ENCODE results near the gene CKB. TPM values are rescaled to one million over a fixed set of nuclear protein-coding genes. Genes with fewer than 3 reads are reported as not detected.

CKB gene
- total RNA-seq, 1 donor: 44.4 TPM

DNA sequence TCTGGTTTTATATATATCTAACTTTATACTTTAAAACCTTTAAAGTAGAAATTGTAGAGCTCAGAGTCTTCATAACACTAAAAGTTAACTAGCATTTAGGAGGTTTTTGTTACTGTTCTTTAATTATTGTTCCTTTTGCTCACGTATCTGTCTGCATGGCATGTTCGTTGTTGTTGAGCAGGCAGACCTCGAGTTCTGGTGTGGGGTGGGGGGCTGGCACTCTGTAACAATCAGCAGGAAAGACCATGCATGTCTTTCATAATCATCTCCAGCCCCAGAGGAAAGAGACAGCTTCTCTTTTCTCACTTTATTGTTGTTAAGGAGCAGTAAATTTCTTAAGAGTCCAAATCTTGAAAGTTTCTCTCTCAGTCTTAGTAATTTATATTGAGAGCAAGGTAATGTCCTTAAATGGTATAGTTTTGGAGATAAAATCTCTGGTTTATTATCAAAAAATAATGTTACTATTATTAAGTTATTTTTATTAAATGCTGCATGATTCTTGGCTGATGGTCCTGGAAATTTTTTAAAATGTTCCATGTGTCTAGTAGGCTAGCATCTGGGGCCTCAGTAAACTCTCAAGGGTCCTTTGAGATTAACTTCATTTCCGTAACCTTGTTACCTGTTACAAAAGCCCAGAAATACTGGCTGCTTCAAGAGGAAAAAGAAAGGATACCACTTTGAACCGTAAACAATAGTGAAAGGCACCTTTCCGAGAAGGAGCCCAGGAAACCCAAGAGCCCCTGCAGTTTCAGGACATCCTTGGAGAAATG, 30.3 kb downstream of the CKB start:
- no peak for DNase-seq (ENCODE audit: low read depth in 2 of 3, low spot score in 2 of 3)

DNA sequence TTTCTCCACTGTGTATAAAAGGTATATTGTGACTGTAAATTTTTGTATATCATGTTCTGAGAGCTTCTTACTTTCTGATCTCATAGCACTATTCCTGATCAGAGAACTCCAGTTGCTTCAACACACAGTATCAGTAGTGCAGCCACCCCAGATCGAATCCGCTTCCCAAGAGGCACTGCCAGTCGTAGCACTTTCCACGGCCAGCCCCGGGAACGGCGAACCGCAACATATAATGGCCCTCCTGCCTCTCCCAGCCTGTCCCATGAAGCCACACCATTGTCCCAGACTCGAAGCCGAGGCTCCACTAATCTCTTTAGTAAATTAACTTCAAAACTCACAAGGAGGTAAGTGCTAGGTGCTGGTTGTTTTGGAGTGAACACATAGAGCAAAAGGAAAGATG, 30.9 kb downstream of the CKB start:
- no peak for DNase-seq (ENCODE audit: low read depth in 2 of 3, low spot score in 2 of 3)

DNA sequence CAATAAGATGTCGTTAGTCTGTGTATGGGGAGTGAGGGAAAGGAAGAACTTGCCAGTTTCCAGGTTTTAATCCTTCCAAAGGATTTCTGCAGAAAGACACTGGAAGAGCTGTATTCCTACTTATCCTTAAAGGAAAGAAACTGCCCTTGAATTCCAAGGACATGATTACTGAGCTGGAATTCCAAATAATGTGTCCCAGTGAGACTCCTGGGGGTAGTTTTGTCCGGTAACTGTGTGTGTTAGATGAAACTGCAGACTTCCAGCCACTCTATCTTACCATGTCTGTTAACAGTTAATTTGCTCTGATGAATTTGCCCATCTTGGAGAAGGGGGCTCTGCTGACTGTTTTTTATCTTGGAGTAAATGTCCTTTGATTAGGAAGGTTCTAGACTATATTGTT, 33.0 kb downstream of the CKB start:
- no peak for DNase-seq (ENCODE audit: low read depth in 2 of 3, low spot score in 2 of 3)

DNA sequence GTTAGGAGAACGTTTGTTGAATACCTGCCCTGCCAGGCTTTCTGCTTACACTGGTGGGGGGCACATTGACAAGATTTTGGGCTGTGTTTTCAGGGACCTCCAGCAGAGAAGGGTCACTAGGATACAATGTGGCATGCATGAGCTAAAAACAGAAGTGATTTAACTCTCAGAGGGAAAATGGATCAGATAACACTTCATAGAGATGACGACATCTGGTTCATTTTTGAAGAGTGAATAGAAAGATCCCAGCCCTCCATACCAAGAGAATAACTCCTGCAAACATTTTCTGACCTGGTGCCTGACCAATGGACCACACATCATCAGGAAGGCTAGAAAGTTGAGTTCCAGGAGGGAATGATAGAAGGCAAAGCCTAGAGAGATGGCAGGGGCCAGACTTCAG, 33.7 kb downstream of the CKB start:
- no peak for DNase-seq (ENCODE audit: low read depth in 2 of 3, low spot score in 2 of 3)

DNA sequence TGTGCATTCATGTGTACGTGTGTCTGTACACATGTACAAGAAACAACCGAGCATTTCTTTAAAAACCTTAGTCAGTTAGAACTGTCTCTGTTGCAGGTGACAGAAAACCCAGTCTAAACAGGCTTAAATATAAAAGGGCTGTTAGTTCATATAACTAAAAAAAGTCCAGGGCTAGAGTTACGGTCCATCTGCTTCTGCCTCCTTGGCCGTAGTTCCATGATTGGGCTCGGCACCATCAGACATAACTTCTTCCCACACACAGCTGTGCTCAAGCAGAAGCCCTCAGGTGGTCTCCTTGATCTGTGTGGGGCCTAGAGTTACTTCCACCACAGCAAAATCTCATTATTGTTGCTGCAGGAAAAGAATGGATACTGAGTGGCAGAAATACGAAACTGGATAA, 34.6 kb downstream of the CKB start:
- DNase-seq (ENCODE audit: low read depth in 2 of 3, low spot score in 2 of 3): no peak

DNA sequence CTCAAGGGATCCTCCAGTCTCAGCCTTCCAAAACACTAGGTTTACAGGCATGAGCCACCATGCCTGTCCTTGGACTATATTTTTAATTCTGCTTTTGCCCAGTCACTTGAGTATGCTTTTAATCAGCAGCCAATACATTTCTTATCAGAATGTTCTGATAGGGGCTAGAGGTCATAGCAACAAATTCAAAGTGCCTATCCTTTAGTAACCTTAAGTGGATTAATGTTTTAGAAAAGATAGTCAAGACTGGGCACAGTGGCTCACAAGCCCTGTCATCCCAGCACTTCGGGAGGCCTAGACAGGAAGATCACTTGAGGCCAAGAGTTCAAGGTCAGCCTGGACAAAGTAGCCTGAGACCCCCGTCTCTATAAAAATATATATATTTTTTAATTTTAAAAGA, 37.1 kb downstream of the CKB start:
- no peak for DNase-seq (ENCODE audit: low read depth in 2 of 3, low spot score in 2 of 3)

DNA sequence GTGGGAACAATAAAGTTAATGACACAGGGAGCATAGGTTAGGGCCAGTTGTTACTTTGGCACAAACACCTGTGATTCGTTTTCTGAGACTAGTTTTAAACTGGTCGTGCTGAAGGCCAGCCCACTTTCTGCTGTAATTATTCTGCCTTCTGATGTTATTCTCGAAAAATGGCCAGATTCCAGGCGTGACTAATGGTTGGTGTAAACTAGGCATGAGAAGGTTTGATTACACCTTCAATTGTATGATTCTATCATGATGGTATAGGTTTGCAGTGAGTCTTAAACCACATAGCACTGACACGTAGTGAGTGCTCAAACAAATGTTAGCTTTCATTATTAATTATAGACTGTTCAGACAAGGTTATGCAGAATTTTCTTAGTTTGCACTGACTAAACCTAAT, 39.0 kb downstream of the CKB start:
- no peak for DNase-seq (ENCODE audit: low read depth in 2 of 3, low spot score in 2 of 3)

DNA sequence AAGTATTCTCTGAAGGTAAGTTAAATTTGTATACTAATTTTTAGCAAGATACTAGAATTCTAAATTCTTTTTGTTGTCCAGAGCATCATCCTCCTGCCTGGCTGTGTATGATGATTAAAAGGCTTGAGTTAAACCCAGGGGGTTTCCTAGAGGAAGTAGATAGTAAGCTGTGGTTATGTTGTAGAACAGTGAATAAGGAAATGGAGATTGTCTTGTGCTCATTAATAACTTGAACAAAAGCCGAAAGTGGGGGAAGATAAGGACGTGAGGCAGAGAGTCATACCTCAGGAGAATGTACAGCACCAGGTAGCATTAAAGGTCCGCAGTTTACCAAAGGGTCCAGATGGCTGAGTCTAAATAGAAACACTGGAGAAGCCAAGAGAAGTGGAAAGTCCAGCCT, 42.0 kb downstream of the CKB start:
- peak in 2 of 3 donors; percentile 59 to 70 for DNase-seq (ENCODE audit: low read depth in 2 of 3, low spot score in 2 of 3)

DNA sequence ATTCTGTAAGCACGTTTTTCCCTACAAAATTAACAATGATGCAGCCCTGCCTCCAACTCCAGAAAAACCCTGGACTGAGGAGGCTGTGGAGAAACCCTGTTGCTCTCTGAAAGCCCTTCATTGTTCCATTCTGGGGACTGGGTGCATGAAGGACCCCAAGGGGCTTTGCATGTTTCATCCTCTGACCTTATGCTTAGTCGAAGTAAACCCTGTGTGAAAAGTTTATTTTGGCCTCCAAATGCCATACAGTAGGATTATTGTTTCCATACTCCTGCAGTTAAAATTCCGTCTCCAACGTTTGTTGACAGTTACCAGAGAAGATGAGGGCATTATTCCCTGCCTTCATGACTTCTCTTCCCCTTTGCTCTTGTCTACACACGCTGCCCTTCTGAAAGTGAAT, 46.0 kb downstream of the CKB start:
- DNase-seq (ENCODE audit: low read depth in 2 of 3, low spot score in 2 of 3): no peak

DNA sequence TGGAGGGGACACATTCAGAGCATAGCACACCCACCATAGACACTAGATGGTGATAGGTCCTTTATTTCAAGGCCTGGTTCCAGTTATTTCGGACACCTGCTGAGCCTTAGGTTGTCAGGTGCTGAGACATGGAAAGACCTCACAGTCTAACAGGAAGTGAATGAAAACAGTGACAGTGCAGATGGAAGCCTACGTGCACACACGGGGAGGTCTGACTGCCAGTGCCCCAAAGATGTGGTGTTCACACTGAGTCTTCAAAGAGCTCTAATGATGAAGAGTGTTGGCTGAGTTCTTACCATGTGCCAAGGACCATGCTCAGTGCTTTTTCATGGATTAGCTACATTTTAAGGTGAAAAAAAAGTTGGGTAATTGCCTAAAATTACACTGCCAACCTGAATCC, 46.6 kb downstream of the CKB start:
- no peak for DNase-seq (ENCODE audit: low read depth in 2 of 3, low spot score in 2 of 3)

DNA sequence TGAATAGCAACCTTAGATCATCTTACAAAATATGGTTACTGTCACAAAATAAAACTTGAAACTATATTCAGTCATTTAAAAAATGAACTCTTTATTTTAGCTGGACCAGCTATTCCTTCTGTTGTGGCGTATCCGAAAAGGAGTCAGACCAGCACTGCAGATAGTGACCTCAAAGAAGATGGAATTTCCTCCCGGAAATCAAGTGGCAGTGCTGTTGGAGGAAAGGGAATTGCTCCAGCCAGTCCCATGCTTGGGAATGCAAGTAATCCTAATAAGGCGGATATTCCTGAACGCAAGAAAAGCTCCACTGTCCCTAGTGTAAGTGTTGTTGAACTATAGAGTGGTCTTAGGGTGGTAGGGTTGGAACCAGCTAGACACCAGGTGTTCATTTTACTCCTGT, 47.7 kb downstream of the CKB start:
- no peak for DNase-seq (ENCODE audit: low read depth in 2 of 3, low spot score in 2 of 3)

DNA sequence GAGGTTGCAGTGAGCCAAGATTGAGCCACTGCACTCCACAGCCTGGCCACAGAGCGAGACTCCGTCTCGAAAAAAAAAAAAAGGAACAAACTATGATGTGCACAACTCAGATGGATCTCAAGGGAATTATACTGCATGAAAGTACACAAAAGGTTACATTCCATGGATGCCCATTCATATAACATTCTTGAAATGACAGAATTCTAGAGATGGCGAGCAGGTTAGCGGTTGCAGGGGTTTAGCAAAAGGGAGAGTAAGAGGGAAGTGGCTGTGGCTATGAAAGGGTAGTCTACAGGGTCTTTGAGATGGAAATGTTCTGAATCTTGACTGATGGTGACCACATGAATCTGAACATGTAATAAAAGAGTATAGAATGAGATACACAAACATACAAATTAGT, 49.7 kb downstream of the CKB start:
- DNase-seq (ENCODE audit: low read depth in 2 of 3, low spot score in 2 of 3): no peak

Small RNA genes within 50 kb of the gene (small RNA-seq; reads per million reads assigned to genes)
- gene RNU4-68P: not detected
- gene RNU7-160P: not detected

Other genes starting within 250 kb of the CKB start
- 166 TPM for gene EIF5, start 188.6 kb downstream of the CKB start, total RNA-seq
- gene MARK3, start 137.4 kb downstream of the CKB start, total RNA-seq: 51.4 TPM
- gene TRMT61A, start 6.4 kb upstream of the CKB start, total RNA-seq: 15.3 TPM
- 12.4 TPM for gene BAG5, start 39.8 kb upstream of the CKB start, total RNA-seq
- gene COA8, start 40.1 kb upstream of the CKB start, total RNA-seq: 5.1 TPM
- 208 TPM for gene KLC1, start 106.4 kb upstream of the CKB start, total RNA-seq
- 16.7 TPM for gene XRCC3, start 192.6 kb upstream of the CKB start, total RNA-seq
- gene ZFYVE21, start 193.0 kb upstream of the CKB start, total RNA-seq: 25.0 TPM

All from hematopoietic multipotent progenitor cell (in vitro differentiated cells).